NB4 (cell line): ENCODE data around the gene ZNF20.

Experiments used
- DNase-seq: peaks from one replicate; pipeline ENCODE4 v3.0.0; 2010; ENCODE audit warnings: low read depth
- H3K4me3 ChIP-seq: one replicate; pipeline ENCODE4 v1.5.1; 2011; ENCODE audit warnings: mild to moderate bottlenecking, low read depth, low read length, moderate library complexity
- CTCF ChIP-seq: IDR thresholded peaks from one replicate; pipeline ENCODE4 v1.5.1; 2012; ENCODE audit warnings: low read depth, low read length
- MAX ChIP-seq: IDR thresholded peaks from 2 replicates; pipeline ENCODE4 v1.6.1; 2011; ENCODE audit warnings: low read depth, low read length
- MYC ChIP-seq: IDR thresholded peaks from 2 replicates; pipeline ENCODE4 v1.6.1; 2011; ENCODE audit warnings: low read depth, low read length
- POLR2A ChIP-seq: IDR thresholded peaks from 2 replicates; pipeline ENCODE4 v1.6.1; 2011; ENCODE audit warnings: mild to moderate bottlenecking; ENCODE audit not compliant: insufficient read length; ENCODE audit errors: extremely low read depth

Gene ZNF20

GRCh38 chr19:12162882-12163806, 23.0 kb upstream of the ZNF20 start, which contains the start of gene ZNF136:
Gene ZNF136, plus strand, starts transcription at chr19:12163096. Its CDS starts 108 bp downstream, at chr19:12163204.
- TF ChIP-seq POLR2A (peak; percentile 53), CTCF (no peak)
- peak; percentile 96 for DNase-seq

GRCh38 chr19:12162513-12162881, 22.3 kb upstream of the ZNF20 start:
- peak overlapping the region; percentile 97 for H3K4me3 ChIP-seq
- TF ChIP-seq MYC (no peak), MAX (no peak), CTCF (no peak), POLR2A (no peak)
- DNase-seq = no peak

More at GRCh38 chr19:12162882-12163806, 23.0 kb upstream of the ZNF20 start, which contains the start of gene ZNF136:
- H3K4me3 ChIP-seq = peak within 1 kb of the TSS; percentile 97

- peak; percentile 2 for DNase-seq
- TF ChIP-seq CTCF (no peak), MAX (no peak), POLR2A (no peak), MYC (no peak)
- H3K4me3 ChIP-seq = no peak overlapping the region
Observed at GRCh38 chr19:12159773-12160414, 19.7 kb upstream of the ZNF20 start.

- peak; percentile 58 for DNase-seq
- H3K4me3 ChIP-seq = peak within 1 kb of the TSS; percentile 56
Observed at GRCh38 chr19:12156223-12157058, 16.3 kb upstream of the ZNF20 start, which contains the start of gene ZNF625. Gene ZNF625, minus strand, starts transcription at chr19:12156734. Its CDS starts 176 bp downstream, at chr19:12156558.

More at GRCh38 chr19:12156223-12157058, 16.3 kb upstream of the ZNF20 start, which contains the start of gene ZNF625:
- TF ChIP-seq CTCF = no peak
- TF ChIP-seq MAX = no peak
- no peak for TF ChIP-seq POLR2A
- TF ChIP-seq MYC = no peak
